Measurements from ENCODE around the gene ZNF575. TPM values are rescaled to one million over a fixed set of nuclear protein-coding genes. Genes with fewer than 3 reads are reported as not detected.

Gene ZNF575
- total RNA-seq, 1 donor from 2014 or later: not detected

- Histone ChIP-seq H3K4me3 (ENCODE audit: low read depth, low read length) (no peak overlapping the region), H3K36me3 (ENCODE audit: control insufficient read depth, insufficient read depth, low read length) (peaks cover 25% of the 10 kb centered on the region), H3K27me3 (ENCODE audit: control insufficient read depth, insufficient read depth, low read length) (no peaks in the 10 kb centered on the region)
- DNase-seq (ENCODE audit: low read depth): peak; percentile 9
- no peak for TF ChIP-seq CTCF (IDR thresholded peaks at IDR 0.05; ENCODE audit: insufficient read depth, low read length, severe bottlenecking)
- FAIRE-seq: no peak
Measured at GRCh38 chr19:43548706-43549105, 15.7 kb downstream of the ZNF575 start.

GRCh38 chr19:43551399-43552197, 18.6 kb downstream of the ZNF575 start:
- Histone ChIP-seq H3K4me3 (ENCODE audit: low read depth, low read length) (no peak overlapping the region), H3K36me3 (ENCODE audit: control insufficient read depth, insufficient read depth, low read length) (peaks cover 25% of the 10 kb centered on the region)
- FAIRE-seq: peak; percentile 60

GRCh38 chr19:43552198-43552450, 19.1 kb downstream of the ZNF575 start:
- DNase-seq (ENCODE audit: low read depth): no peak
- Histone ChIP-seq H3K36me3 (ENCODE audit: control insufficient read depth, insufficient read depth, low read length) (peaks cover 24% of the 10 kb centered on the region), H3K27me3 (ENCODE audit: control insufficient read depth, insufficient read depth, low read length) (no peaks in the 10 kb centered on the region), H3K4me3 (ENCODE audit: low read depth, low read length) (no peak overlapping the region)
- no peak for TF ChIP-seq CTCF (IDR thresholded peaks at IDR 0.05; ENCODE audit: insufficient read depth, low read length, severe bottlenecking)
- FAIRE-seq: no peak

More at GRCh38 chr19:43551399-43552197, 18.6 kb downstream of the ZNF575 start:
- no peak for TF ChIP-seq CTCF (IDR thresholded peaks at IDR 0.05; ENCODE audit: insufficient read depth, low read length, severe bottlenecking)
- DNase-seq (ENCODE audit: low read depth): no peak
- H3K27me3 ChIP-seq (ENCODE audit: control insufficient read depth, insufficient read depth, low read length): no peaks in the 10 kb centered on the region

GRCh38 chr19:43552616-43553015, 19.6 kb downstream of the ZNF575 start:
- no peak for DNase-seq (ENCODE audit: low read depth)
- TF ChIP-seq CTCF (IDR thresholded peaks at IDR 0.05; ENCODE audit: insufficient read depth, low read length, severe bottlenecking): no peak
- Histone ChIP-seq H3K27me3 (ENCODE audit: control insufficient read depth, insufficient read depth, low read length) (no peaks in the 10 kb centered on the region), H3K36me3 (ENCODE audit: control insufficient read depth, insufficient read depth, low read length) (peaks cover 24% of the 10 kb centered on the region), H3K4me3 (ENCODE audit: low read depth, low read length) (no peak overlapping the region)
- no peak for FAIRE-seq

- TF ChIP-seq CTCF (IDR thresholded peaks at IDR 0.05; ENCODE audit: insufficient read depth, low read length, severe bottlenecking): no peak
- Histone ChIP-seq H3K4me3 (ENCODE audit: low read depth, low read length) (no peak overlapping the region), H3K36me3 (ENCODE audit: control insufficient read depth, insufficient read depth, low read length) (peaks cover 24% of the 10 kb centered on the region), H3K27me3 (ENCODE audit: control insufficient read depth, insufficient read depth, low read length) (no peaks in the 10 kb centered on the region)
- DNase-seq (ENCODE audit: low read depth) (no peak), FAIRE-seq (no peak)
Measured at GRCh38 chr19:43553656-43554055, 20.7 kb downstream of the ZNF575 start.
